Measurements from ENCODE around the gene FBN1. TPM values are rescaled to one million over a fixed set of nuclear protein-coding genes. Genes with fewer than 3 reads are reported as not detected.

FBN1 gene
- total RNA-seq, 1 donor from 2014 or later, result 67.1 TPM

DNA sequence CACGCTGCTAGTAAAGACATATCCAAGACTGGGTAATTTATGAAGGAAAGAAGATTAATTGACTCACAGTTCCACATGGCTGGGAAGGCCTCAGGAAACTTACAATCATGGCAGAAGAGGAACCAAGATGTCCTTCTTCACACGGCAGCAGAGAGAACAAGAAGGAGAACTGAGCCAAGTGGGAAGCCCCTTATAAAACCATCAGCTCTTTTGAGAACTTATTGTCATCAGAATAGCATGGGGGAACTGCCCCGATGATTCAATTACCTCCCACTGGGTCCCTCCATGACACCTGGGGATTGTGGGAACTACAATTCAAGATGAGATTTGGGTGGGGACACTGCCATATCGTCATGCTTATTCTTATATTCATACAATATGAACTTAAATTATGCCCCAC lies 265.3 kb downstream of the FBN1 start:
- no peak for DNase-seq (ENCODE audit: low read depth)

DNA sequence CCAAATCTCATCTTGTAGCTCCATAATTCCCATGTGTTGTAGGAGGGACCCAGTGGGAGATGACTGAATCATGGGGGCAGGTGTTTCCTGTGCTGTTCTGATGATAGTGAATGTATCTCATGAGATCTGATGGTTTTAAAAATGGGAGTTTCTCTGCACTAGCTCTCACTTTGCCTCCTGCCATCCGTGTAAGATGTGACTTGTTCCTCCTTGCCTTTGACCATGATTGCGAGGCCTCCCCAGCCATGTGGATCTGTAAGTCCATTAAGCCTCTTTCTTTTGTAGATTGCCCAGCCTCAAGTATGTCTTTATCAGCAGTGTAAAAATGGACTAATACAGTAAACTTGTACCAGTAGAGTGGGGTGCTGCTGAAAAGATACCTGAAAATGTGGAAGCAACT lies 269.7 kb downstream of the FBN1 start:
- DNase-seq (ENCODE audit: low read depth), result no peak

DNA sequence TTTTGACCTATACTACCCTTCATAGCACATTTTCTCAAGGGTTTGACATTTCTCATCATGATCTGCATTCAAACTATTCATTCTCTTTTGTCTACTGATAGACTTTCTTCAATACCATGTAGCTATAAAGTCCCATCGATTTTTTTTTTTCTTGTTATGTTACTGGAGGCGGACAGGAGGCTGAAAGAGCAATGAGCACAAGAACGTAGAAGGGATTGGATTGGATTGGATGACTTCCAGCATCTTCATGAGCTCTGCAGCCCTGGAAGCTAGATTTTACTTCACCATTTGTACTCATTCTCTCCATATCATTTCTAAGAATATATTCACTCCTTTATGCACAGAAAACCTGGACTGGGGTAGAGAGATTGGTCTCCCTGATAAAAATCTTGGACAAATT lies 271.0 kb downstream of the FBN1 start:
- no peak for DNase-seq (ENCODE audit: low read depth)

DNA sequence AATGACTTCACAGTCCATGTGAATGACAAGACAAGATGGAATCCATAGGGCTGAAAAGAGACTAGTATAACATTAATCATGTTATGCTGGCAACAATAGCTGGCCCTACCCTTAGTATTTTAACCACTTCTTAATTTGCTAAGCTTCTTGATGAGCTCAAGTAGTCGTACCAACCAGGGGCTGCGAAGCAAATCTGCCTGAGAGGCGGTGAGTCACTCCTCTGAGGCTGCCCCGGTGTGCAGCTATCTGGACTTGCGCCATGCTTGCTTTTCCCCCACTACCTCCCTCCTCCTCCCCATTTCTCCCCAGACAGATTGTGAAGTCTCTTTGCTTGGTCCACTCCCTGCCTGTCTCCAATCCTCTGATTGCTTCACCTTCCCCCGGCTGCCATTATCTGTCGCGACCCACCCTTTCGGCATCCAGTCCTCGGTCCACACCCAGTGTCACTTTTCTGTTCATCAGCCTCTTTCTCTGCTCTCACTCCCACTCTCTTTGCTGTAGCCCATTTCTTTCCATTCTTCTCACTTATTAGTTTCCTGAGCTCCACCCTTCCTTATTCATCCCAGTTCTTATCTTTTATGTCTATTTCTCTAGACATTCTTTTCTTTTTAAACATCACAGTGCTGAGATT lies 271.6 kb downstream of the FBN1 start:
- no peak for DNase-seq (ENCODE audit: low read depth)

DNA sequence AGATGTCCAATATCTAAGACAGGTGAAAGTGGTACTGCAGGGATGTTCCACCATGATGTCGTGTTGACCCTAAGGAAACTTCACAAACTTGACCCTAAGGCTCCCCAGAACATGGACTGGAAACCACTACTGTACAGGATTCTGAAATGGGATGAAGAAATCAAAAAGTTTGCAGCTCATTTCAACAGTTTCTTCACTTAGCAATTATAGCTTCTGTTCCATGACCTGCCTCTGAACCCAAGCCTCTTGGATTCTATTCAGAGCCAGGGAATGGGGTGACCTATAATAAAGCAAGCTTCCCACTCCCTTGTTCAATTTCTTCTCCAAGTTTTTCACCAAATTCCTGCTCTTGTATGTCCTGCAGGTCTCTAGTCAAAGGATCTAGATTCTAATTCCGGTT lies 273.5 kb downstream of the FBN1 start:
- no peak for DNase-seq (ENCODE audit: low read depth)

DNA sequence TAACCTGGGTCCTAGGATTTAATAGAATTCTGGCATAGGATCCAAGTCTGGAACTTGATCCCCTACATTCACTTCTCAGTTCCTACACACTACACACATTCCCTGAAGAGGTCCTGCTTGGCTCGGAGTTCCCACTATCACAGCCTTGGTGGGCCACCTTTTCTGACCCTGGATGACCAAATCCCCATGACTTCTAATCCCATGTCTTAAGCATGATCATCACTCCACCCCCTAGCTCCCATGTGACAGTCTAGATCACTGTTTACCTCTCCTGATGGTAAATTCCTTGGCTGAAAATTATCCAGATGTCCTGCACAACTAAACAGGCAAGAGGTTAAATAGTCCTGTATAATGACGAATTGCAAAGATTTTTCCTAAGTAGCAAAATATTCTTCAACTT lies 274.0 kb downstream of the FBN1 start:
- no peak for DNase-seq (ENCODE audit: low read depth)

DNA sequence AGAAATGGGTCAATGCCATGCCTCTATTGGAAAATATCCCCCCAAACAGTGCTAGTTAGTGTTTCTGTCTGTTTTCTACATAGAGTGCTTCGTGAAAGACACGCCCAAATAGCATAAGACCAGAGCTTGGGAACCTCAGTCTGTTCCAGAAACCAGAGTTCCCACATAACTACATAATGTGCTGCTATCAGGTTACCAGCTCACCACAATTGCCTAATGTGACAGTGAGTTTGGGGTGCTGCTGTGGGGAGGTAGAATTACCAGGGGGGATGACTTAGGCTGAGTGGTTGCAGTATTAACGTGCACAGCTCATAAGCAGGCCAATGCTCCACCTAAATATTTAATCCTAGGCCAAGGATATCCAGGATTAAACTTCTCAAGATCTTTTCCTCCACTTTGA lies 275.0 kb downstream of the FBN1 start:
- peak; percentile 95 for DNase-seq (ENCODE audit: low read depth)

DNA sequence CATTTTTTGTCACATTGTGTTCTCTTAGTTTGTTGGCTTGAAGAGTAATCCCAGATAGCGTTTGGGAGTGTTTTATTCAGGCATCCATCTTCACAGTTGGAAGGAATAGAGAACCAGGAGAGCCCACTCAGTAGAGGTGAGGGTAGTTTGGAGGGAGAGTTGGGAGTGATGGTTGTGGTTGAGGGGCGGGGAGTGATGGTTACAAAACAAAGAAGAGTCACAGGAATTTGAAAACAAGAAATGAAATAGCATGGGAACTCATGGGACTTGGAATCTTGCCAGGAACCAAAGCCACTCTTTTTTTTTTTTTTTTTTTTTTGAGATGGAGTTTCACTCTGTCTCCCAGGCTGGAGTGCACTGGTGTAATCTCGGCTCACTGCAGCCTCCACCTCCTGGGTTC lies 278.0 kb downstream of the FBN1 start:
- DNase-seq (ENCODE audit: low read depth), result peak; percentile 56

DNA sequence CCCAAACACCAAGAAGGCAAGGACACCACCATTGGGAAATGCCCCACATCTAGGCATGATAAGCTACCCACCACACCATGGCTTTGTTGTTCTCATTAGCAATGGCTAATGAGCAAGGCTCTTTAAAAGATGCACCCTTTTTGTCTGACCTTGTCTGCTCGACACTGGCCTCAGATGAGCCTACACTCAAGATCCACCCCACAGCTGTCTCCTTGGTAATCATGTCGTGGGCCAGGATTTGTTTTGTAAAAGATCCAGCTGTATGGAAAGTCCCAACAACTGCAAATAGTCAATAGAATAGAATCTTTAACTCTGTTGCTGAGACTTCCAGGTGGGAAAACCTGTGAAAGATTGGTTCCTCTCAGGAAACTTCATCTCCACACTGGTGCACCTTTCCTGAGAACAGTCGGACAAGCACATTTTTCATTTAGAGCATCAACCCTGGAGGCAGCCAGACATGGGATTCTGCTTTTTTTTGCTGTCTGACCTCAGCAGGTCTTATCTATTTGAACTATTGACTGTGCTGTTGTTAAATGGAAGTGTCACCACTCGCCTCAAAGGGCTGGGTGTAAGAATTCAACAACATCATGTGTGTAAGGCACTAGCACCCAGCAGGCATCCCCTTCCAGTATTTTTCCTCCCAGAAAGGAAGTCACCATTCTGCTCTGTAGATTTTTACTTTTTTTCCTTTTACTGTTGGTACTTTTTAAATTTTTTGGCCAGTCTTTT lies 278.8 kb downstream of the FBN1 start:
- DNase-seq (ENCODE audit: low read depth), result no peak

DNA sequence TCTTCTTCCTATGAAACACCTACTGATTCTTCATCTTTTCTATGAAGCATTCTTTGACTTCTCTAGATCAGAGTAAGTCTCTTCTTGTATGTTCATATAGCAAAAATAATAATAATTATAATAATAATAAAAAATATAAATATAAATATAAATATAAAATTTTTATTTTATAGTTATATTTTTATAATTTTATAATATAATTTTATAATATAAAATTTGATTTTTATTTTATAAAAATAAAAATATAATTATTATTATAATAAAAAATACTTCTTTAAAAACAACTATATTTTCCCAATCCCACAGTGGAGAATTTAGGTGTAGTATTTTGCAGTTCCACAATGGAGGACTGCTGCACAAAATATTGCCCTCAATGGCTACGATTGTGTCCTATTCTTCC lies 279.9 kb downstream of the FBN1 start:
- no peak for DNase-seq (ENCODE audit: low read depth)

DNA sequence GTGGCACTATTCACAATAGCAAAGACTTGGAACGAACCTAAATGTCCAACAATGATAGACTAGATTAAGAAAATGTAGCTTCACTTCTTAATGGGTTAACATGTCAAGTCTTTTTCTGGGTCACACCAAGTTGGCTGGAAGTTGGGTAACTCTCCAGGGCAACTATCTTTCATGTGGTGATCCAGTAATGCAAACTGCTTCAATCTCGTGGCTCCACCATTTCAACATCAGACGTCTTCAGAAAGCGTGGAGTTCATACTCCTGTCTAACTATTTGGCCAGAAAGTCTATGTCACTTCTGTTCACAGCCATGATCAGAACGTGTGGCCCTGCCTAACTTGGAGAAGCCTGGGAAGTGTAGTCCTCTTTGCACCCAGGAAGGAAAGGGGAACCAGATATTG lies 282.0 kb downstream of the FBN1 start:
- no peak for DNase-seq (ENCODE audit: low read depth)

DNA sequence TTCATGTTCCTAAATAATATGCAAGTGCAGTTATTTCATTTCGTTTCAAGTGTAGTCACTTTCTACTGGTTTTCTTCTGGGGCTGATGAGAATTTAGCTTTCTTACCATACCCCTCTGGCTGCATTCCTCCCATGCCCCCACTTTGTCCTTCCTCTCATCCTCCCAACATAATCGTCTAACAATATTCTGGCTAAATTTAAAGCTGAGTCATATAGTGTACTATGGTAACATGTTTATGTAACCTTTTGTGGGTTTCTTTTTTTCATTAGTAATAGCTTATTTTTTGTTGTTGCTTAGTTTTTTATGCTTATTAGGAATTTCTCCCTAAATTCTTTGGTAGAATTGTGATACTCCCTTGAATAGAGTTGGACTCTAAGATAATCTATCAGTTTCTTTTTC lies 283.8 kb downstream of the FBN1 start:
- DNase-seq (ENCODE audit: low read depth), result no peak

DNA sequence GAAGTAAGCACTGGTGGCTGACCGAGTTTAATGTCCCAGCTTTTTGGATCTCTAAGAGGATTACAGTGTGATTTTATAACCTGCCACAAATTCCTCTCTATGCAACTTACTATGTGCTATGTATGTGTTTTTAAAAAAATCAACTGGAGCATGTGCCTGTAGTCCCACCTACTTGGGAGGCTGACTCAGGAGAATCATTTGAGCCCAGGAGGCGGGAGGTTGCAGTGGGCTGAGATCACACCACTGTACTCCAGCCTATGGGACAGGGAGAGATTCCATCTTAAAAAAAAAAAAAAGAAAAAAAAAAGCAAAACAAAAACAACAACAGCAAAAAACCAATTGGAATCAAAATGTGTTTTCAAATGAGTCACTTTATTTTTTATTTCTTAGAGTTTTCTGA lies 284.7 kb downstream of the FBN1 start:
- peak; percentile 36 for DNase-seq (ENCODE audit: low read depth)

Other genes starting within 250 kb of the FBN1 start
- gene CEP152, start 165.4 kb upstream of the FBN1 start, total RNA-seq, result 1.2 and 1.6 TPM in 2 replicates
- gene EID1, start 232.4 kb upstream of the FBN1 start, total RNA-seq, result 273 and 278 TPM in 2 replicates

All from myocyte (in vitro differentiated cells).